ENCODE measurements around the gene PRDM8.
A peak's percentile ranks its signal among the peaks of the same experiment; 100 is the strongest.

Gene PRDM8

DNA sequence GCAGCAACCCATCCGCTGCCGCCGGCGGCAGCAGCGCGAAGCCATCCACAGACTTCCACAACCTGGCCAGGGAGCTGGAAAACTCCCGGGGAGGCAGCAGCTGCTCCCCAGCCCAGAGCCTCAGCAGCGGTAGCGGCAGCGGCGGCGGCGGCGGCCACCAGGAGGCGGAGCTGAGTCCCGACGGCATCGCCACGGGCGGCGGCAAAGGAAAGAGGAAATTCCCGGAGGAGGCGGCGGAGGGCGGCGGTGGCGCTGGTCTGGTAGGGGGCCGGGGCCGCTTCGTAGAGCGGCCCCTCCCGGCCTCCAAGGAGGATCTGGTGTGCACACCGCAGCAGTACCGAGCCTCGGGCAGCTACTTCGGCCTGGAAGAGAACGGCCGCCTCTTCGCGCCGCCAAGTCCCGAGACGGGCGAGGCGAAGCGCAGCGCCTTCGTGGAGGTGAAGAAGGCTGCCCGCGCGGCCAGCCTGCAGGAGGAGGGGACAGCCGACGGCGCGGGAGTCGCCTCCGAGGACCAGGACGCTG is 4.9 kb downstream of the PRDM8 start:
- peak; percentile 85 for DNase-seq

DNA sequence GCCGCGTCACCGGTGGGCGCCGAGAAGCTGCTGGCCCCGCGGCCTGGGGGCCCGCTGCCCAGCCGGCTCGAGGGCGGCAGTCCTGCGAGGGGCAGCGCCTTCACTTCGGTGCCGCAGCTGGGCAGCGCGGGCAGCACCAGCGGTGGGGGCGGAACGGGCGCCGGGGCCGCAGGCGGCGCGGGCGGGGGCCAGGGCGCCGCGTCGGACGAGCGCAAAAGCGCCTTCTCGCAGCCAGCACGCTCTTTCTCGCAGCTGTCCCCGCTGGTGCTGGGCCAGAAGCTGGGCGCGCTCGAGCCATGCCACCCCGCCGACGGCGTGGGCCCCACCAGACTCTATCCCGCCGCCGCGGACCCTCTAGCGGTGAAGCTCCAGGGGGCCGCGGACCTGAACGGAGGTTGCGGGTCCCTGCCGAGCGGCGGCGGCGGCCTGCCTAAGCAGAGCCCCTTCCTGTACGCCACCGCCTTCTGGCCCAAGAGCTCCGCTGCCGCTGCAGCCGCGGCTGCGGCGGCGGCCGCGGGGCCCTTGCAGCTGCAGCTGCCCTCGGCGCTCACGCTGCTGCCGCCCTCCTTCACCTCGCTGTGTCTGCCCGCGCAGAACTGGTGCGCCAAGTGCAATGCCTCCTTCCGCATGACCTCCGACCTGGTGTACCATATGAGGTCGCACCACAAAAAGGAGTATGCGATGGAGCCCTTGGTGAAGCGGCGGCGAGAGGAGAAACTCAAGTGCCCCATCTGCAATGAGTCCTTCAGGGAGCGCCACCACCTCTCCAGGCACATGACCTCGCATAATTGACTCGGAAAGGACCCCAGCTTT is 5.6 kb downstream of the PRDM8 start:
- peak; percentile 47 for DNase-seq

DNA sequence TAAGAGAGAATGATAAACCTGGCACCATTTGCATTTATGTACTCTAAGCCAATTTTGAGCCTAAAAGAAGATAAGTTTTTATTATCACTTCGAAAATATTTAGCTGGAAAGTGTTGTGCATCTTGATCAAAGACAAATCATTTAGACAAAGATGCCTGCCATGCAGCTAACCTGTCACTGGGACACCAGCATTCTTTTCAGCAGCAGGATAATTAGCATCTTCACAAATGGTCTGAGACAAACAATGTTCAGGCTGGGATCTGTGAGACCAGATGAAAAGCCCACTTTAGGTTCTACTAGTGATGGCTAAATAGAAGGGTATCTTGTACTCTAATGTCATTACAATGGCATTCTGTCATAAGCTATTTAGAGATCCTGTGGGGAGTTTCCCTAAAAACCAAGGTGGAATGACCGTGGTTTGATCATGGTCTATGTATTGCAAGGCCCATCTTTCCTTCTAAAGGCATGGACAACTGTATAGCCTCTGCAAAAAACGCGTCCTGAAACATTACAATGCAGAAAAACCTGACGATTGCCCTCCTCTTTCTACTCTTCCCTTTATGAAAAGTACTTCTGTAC is 7.2 kb downstream of the PRDM8 start:
- DNase-seq = no peak

DNA sequence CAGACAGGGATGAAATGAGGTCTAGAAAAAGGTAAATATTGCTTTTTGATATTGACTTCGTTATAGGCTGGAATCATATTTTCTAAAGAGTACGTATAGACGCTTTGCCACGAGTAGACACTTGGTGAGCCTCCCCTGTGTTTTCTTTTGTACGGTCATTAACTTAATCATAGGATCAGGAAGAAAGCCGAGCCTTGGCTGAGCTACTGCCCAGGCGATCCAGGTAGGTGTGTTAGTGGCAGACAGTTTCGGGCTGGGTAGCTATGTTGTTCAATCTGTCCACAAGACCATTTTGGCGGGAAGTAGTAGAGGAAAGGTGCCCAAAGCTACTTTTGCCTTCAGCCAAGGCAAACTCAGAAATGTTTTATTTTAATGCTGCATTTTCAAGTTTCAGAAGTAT is 8.8 kb downstream of the PRDM8 start:
- no peak for DNase-seq

DNA sequence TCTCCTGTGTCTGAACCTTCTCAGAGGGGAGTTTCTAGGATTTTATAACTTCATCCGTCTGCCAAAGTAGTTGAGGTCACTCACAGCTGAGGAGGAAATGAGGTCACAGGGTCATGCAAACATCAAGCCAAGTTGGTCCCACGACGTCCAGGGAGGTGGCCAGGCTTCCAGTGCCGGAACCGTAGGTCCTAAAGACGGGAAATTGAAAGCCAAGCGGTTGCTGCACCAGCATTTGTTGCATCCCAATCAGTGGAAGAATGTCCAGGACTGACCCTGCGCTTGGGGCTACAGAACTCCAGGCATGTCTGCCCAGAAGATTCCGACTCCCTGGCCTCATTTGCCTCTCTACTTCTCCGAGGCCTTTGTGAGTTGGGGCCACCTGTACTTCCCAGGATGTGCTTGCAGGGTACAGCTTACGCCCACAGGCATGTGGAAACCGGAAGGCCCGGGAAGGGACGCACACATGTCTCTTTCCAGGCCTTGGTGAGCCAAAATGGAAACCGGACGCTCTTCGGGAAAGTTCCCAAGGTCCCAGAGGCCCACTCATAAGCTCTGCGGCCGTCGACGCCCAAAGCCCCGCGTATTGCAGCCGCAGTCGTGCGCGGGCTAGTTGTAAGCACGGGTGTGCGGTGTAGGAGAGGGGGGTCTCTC is 9.3 kb downstream of the PRDM8 start:
- DNase-seq = no peak

DNA sequence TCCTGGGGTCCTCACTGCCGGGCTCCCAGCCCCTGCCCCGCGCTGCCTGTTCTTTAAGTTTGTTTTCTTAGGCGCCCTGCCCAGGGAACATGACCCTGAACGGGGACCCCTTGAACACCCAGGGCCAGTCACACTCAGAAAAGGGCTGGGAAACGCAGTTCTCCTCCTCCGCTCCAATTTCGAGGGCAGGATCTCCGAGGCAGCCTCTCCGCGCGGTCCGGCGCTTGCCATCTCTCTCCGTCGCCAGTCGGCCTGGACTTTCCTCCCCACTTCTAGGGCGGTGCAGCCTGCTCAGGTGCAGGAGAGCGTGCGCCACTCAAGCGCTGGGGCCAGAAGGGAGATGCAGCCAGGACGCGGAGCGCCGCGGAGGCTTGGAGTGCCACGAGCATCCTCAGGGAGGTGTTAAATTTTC is 9.9 kb downstream of the PRDM8 start:
- DNase-seq = no peak

DNA sequence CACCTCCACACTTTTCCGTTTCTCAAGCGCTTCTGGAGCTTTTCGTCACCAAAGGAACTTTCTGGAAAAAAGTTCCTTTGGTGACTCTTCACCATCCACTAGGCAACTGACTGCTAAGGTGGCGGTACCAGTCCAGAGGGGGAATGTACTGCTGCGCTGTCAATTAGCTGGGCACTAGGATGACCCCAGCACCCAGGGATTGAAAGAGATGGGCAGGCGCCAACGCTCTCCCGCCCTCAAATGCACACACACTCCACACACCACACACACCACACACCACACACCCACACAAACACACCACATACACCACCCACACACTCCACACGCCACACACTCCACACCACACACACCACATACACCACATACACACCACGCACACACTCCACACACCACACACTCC is 10.4 kb downstream of the PRDM8 start:
- no peak for DNase-seq

DNA sequence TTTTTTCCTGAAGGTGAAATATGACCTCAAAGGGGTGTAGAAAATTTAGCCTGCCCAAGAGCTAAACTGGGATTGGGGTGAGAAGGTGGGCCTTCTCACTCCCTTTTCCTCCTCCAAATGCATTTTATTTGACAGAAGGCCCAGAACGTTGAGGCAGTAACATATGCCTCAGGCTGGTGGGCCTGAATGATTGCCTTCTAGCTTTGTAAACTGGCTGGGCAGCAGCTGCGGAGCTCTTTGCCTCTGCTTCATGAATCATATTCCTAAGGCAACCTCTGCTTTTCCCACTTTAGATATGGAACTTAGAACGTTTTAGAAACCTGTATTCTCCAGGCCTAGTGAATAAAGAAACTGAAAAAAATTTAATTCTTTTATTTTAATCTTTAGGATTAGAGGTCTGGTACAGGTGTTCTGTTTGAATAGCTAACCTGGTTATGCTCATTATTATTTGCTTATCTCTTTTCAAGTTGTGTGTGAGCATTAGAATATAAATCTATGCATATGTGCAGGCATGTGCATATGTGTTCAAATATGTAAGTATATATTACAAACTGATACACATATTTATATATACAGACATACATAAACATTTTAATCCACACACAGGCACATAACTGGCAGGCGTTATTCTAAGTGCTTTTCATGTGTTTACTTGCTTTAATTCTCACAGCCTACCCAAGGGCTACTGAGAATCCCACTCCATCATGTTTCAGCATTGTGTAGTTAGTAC is 11.5 kb downstream of the PRDM8 start:
- DNase-seq = no peak

DNA sequence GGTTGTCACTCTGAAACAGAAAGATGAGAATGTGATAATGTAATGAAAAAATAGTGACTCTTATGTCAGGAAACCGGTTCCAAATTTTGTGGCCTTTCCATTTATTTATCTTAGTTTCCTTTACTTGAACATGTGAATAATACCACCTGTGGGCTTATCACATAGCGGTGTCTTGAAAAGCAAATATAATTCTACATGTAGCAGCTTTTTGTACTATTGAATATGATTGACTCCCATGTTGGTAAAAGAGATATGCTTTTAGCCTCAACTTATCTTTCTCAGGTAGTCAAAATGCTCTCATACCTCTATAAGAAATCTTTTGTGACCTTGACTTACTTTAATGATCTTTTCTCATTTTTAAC is 12.0 kb downstream of the PRDM8 start:
- no peak for DNase-seq

DNA sequence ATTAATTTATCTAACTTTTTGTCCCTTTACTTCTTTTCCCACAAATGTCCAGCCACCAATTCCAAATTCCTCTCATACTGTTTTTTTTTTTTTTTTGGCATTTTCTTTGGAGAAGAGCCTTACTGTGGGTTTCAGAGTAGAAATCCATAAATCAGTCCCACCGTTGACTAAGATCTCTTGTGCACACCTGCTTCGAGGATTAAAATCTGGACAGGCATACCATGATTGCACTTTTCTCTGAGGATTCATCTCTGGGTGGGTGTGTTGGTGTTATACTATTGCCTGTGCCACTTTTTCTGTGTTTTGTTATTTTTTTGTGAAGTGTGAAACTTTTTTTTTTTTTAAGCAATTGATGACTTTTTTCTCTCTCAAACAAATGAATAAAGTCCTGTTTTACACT is 13.2 kb downstream of the PRDM8 start:
- DNase-seq = no peak

DNA sequence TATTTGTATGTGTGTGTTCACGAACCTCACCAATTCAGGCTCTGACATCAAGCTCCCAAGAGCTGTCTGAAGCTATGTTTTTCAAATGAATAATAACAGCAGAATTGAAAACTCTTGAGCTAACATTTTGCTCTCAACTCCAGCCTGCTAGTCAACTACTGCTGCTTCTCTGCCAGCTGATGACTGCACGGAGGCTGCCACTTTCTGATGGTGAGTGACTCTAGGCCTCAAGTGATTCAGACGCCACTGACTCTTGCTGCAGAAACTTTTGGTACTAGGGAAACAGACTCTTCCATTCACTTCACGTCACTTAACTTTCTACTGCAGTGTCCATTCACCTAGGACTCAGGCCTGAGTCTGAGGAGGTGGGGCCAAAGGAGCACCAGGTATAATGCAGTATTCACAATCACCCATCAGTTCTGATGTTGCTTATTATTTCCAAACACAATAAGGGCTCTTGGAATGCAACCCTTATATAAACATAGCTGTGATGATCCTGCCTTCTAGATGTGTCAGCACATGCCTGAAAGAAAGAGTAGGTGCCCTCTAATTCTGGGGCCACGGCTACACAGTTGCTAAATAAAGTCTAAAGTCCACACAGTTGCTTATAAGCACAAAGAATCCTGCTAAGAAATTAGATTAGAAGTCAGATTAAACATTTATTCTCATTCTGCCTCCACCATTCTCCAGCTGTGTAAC is 16.0 kb downstream of the PRDM8 start:
- peak; percentile 58 for DNase-seq

DNA sequence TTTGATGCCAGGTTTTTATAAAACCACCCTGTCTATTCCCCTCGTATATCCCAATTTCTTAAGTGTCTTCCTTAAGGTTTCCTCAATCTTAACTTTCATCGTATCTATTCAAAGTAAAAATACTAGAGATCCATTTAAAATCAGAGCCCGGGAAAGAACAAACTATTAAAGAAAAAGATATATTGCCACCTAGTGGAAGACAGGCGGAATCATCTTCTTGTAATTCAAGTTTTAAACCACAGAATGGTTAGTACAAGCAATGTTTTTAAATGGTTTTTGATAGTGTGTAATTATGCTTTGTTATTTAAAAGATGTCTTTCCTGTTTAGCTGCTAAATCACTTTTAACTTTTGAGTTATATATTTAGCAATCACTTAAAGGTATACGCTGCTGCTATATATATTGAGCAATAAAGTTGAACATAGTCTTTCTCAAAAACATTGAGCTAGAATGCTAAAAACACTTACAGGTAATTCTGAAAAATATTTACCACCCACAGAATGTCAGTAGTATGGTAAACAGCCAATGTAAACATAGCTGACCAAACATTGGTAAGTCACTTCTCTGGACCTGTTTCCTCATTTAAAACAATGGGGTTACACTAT is 18.2 kb downstream of the PRDM8 start:
- peak; percentile 48 for DNase-seq

DNA sequence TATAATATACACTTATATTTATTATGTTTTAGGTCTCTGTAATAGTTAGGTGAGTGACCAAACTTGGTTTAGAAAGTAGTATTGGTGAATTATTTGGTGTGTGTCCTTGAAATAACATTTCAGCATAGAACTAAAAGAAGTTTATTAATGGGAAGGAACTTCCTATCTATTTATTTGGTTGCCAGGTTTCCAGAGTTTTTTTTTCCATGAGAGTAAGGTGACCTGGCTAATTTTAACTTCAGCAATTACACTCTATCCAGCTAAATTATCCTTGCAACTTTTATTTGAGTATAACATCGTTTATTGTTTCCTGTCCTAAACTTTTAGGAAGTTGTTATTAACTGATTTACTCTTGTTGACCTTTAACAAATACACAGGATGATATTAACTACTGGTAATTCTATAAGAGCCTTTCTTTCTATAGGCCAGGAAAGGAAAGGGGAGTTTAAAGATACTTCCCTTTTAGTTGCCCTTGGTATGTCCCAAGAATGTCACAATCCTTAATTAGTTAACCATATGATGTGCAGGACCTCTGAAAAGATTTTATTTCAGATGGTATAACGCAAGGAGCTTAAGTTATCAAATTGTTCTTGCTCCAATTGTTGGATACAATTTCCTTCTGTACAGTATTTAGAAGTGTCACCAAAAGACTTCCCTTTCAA is 18.9 kb downstream of the PRDM8 start:
- DNase-seq = no peak

DNA sequence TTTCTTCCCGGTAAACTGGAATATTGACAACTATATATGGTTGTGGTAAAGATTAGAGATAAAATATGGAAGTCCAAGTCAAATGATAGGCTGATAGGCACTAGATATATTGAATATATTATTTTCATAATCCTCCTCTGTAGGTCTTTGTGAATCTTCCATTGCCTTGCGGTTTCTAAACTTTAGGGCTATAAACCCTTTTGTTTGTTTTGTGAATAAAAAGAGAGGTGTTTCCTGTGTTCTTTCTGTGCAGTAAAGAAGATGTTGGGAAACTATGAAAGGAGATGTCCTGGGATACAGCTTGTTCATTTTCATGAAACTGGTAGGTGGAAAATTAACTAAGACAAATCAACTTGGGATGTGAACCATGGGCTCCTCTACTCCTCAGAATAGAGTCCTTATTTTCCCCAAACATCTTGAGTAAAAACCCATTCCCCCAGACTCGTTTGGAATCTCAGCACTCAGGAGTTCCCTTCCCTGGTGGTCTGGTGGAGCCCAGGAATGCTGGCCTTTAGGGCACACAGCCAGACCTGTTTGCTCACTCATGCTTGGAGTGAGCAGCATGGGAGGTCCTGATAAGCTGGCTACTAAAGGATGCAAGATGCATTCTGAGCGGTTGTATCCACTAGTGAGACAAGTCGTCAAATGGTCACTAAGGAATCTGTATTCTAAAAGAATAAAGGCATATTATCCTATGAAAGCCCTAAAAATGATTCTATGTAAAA is 22.2 kb downstream of the PRDM8 start:
- peak; percentile 82 for DNase-seq

DNA sequence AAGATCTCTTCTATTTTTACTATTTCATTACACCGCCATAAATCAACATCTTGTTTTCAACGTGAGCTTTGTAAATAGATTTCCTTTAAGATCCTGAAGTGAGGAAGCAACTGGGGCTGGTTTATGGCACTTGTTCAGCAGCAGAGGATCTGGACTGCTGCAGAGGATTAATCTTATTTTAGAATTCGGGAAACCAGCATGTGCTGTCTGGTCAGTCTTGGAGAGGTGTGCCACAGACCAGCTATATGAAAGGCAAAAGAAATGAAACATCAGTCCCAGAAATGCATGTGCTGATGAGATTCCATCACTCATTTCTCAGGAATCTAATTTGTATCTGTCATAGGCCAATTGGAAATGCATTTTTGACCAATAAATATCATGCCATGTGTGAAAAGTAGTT is 23.4 kb downstream of the PRDM8 start:
- no peak for DNase-seq

DNA sequence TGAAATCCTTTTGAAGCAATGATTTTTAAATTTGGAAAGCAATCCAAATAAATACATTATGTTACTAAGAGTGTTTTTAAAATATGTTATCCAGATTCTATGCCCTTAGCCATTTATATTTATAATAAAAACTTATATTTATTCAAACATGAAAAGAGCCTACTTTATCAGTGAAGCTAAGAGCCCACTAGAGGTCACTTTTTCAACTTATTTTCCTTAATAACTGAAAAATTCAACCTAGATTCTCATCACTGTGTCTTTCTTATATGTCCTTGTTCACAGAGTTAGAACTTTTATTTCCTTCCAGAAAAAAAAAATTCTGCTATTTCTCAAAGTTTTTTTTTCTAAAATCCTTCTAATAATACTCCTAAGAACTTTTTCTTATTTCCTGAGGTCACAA is 23.9 kb downstream of the PRDM8 start:
- no peak for DNase-seq

DNA sequence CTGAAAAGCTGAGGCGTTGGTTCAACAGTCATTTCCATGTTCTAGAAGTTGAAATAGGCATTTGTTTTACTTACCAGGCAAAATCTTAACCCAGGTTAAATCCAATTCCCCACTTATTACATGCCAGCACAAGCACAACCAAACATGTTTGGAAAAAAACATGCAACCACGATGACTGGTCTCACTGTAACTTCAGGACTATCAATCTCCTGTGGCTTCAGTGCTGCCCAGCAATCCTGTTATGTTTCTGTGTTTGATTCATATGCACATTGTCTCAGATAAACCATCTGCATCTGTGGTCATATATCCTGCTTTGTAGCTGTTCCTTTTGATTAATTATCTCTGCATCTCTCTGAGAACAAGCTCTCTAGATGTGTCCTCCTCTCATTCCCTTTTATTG is 28.3 kb downstream of the PRDM8 start:
- DNase-seq = peak; percentile 71

DNA sequence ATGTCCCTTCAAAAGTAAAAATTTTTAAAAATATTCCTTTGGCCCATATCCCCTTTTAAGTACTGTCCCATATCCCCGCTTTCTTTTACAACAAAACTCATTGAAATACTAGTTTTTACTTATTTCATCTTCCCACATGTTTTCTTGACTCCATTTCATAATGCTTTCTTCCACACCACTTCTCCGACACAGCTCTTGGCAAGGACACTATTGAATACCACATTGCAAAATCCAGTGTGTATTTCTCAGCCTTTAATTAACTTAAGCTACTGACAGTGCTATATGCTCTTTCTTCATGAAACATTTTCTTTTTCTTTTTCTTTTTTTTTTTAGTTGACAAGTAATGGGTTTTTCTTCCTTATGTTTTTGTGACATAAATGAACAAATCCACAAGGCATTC is 28.8 kb downstream of the PRDM8 start:
- DNase-seq = peak; percentile 56

DNA sequence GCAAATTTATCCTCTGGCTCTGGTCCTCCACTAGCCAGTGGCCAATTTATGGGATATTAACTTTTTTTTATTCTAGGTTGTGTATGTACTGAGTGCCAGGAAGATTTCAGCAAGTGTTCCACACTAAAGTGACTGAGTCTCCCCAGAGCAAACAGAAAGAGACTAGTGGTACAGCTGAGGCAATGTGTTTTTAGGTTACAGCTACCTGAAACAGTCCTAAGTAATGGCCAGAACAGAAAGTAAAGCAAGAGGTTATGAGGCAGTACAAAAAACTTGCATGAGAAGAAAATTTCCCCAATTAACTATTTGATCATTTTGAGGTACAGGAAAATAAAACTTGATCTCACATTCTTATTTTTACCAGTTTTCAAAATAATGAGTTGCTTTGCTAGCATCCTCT is 31.2 kb downstream of the PRDM8 start:
- DNase-seq = no peak

DNA sequence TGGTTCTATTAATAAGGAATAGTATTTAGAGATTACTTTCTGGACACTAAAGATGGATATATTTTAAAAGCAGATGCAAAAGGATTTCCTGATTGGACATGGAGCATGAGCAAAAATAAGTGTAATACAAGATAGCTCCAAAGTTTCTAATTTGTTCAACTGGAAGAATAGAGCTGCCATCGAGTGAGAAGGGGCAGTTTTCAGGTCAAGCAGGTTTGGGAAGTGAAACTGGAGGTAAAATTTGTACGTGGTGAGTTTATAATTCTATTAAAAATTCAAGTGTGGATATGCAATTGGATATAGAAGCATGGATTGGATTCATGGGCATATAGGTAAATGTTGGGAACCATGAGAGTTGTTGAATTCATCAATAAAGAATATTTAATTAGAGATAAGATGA is 31.8 kb downstream of the PRDM8 start:
- no peak for DNase-seq

DNA sequence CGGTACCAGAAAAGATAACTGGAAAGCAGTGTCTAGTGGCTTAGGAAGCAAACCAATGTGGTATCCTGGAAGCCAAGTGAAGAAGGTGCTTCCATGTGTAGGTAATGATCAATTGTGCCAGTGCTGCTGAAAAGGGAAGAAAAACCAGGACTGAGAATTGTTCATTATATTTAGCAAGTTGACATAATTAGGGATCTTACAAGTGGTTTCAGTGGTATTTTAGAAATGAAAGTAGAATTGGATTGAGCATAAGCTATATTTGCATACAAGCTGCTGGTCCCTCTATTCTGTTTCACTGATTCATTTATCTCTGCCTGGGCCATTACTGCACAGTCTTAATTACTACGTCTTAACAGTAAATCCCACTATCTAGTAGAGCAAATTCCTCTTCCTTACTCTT is 32.3 kb downstream of the PRDM8 start:
- DNase-seq = no peak

All from fibroblast of skin of right quadriceps (primary cell).